ENCODE data around the gene TENM4.

Gene TENM4

GRCh38 chr11:79294845-79295731 lies 145.7 kb downstream of the TENM4 start:
- DNase-seq (ENCODE audit: low read depth), result no peak

DNA sequence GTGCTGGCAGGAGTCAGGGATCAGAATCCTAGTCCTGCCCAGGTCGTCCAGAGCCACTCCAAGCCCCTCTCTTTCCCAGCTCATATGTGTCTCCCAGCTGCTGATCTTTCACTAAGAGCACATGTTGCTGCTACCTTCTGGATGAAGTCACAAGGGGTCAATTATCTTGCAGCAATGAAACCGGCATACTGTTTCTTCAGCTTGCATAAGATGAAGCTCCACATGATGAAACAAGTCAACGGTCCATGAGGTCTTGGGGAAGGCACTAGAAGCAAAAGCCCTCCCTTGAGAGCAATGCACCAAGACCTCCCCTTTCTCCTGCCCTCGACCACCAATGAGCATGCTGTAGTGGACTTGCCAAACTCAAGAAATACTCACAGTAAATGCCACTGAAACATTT lies 148.9 kb downstream of the TENM4 start:
- no peak for DNase-seq (ENCODE audit: low read depth)

- DNase-seq (ENCODE audit: low read depth), result no peak
Measured at GRCh38 chr11:79290761-79291160, 150.1 kb downstream of the TENM4 start.

- DNase-seq (ENCODE audit: low read depth), result no peak
Measured at GRCh38 chr11:79287952-79288351, 152.9 kb downstream of the TENM4 start.

GRCh38 chr11:79285756-79286155 lies 155.1 kb downstream of the TENM4 start:
- DNase-seq (ENCODE audit: low read depth), result no peak

DNA sequence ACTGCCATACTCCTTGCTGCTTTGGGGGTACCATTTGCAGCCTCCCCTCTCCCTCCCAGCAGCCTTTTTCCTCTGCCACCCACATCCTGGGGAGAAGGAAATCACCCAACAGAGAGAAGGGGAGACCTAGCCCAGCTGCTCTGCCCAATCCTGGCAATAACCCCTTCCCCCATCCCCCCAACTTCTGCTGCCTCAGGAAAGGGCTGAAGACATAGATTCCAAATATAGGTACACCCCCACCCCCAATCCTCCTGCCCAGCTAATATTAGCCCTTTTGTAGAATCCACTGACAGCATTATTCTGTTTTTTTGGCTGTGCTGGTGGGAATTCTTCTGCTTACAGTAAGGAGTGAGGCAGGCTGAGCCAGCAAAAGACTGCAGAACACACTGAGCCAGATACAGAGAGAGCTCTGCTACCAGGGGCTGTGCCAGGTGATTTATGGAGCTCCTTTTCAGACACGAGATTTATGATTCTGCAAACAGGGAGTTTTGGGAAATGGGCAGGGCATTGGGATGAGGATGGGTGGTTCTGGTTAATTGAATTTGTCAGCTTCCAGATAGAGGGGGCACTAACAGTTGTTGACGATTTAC lies 164.0 kb downstream of the TENM4 start:
- DNase-seq (ENCODE audit: low read depth), result no peak

- DNase-seq (ENCODE audit: low read depth), result no peak
Measured at GRCh38 chr11:79274636-79275331, 166.0 kb downstream of the TENM4 start.

GRCh38 chr11:79273781-79274180 lies 167.0 kb downstream of the TENM4 start:
- no peak for DNase-seq (ENCODE audit: low read depth)

DNA sequence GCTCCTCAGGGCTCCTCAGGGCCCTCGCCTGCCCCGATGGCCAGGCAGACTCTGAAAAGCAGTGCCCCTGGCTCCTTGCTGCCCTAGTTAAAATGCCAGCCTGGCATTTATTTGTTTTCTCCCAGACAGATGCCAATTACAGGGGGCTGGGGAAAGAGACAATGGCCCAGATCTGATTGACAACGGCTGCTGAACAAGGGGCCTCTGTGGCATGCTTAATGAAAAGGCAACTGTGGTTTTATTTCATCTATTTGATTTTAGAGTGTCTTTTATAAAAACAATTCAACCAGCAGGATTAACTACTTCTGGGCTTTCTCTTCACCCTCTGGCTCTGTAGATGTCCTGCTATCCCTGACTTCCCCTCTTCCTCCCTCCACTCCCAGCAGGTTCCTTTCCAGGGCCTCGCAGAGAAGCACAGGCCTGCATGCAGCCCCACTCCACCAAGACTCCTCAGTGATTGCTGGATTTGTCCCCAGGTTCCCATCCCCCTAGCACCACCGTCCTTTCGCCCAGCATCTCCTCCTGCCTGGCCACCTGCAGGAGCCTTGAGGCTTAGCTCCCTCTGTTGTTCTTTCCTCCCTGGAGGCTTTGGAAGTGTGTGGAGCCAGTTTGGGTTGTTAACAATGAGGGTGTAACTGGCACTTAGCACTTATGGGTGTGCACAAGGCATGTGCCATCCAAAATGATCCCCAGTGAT lies 171.1 kb downstream of the TENM4 start:
- DNase-seq (ENCODE audit: low read depth), result no peak

DNA sequence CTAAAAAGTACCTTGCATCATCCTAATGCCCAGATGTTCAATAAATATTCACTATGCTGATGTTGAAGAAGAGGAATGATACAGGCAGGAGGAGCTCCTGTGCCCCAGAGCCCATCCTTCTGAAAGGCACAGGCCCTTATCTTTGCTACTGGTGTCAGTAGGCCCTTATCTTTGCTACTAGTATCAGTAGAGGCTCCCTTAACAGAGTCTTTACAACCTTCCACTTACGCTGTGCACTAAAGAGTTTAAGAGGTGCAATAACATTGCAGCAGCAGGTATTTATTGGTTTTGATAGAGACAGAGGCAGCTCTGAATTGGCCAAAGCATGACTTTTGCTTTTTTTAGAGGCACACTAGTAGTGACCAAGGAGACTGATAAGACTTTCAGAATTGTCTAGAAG lies 174.4 kb downstream of the TENM4 start:
- no peak for DNase-seq (ENCODE audit: low read depth)

- no peak for DNase-seq (ENCODE audit: low read depth)
Measured at GRCh38 chr11:79265756-79266322, 175.0 kb downstream of the TENM4 start.

DNA sequence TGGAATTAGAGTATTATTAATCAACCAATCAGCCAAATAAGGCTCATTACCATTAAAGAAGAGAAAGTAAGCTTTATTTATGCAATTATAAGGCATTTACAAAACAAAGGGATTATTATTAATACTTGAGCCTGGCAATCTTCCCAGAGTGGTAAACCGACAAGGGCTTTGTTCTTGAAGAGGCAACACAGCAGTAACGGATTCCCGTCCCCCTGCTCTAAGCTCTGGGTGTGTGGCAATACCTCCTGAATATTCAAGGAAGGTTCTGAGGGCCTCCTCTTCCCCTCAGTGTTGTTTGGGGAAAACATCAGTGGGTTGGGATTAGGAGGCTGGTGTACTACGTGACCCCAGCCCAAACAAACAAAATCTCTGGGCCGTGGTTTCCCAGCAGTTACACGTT lies 176.5 kb downstream of the TENM4 start:
- no peak for DNase-seq (ENCODE audit: low read depth)

DNA sequence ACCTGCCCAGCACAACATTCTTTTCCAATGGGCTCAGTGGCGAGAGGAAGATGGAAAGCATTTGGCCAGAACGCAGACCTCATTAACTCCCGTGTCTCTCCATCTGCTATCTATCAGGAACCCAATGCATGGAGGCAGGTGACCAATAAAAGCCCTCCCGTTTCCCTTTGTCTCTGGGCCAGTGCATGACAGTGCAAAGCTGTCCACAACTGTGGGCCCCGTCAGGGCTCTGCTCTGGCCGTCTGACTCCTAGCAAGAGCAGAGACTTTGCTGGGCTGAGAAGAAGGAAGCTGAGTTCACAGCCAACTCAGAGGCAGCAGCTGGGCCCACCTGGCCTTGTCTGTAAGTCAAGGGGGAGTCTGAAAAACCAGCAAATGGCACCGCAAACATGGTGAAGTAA lies 177.8 kb downstream of the TENM4 start:
- DNase-seq (ENCODE audit: low read depth), result no peak

GRCh38 chr11:79262221-79262620 lies 178.6 kb downstream of the TENM4 start:
- no peak for DNase-seq (ENCODE audit: low read depth)

DNA sequence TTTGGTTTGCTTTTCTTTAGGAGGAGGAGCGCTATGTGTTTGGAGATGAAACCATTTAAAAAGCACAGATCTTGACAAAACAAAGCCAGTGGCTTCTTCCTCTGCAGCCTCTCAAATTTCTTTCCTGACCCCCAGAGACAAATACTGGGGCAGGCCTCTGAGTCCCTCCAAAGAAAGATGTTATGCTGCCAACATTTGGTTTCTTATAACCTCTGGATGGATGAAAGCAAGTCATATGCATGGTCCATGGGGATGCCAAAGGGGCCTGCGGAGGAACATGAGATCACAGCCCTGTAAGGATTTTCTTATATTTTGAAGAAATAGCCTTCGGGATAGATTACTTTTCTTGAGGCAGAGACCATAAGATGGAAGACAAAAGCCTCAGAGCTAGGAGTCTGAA lies 179.1 kb downstream of the TENM4 start:
- no peak for DNase-seq (ENCODE audit: low read depth)

- no peak for DNase-seq (ENCODE audit: low read depth)
Measured at GRCh38 chr11:79259800-79260199, 181.0 kb downstream of the TENM4 start.

DNA sequence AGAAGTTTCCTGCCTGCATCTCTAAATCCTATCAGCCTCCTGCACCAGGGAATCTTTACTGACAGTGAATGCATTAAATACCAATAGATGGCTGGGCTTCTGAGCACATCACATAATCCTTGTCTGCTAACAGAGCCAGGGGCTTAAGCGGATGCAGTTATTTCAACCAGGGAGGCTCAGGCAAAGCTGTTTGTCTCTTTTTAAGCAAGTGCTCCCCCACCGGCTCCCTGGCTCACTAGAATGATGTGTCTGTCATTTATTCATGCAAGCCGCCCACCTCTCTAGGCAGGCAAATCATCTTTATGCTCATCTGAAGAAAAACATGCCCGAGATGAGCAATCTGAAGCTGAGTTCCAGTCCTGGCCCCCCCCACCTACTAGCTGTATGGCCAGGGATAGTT lies 182.3 kb downstream of the TENM4 start:
- DNase-seq (ENCODE audit: low read depth), result no peak

DNA sequence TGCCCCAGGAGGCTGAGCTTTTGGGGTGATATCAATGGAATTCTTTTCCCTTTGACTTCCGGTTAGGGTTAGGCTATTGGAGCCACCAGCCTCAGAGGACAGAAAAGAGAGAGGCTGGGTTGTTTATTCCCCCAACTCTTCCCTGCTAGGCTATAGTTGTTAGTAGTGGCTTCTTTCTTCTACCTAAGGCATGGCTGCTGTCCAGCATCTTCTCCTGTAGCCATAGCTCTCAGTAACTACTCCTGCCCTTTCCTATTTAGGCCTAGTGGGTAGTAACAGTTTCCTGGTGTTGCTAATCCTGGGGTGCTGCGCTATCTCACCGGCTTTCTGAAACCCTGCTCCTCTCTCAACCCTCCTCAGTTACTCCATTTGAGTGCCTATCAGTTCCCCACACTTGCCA lies 184.9 kb downstream of the TENM4 start:
- DNase-seq (ENCODE audit: low read depth), result no peak

GRCh38 chr11:79253280-79253679 lies 187.6 kb downstream of the TENM4 start:
- DNase-seq (ENCODE audit: low read depth), result no peak

DNA sequence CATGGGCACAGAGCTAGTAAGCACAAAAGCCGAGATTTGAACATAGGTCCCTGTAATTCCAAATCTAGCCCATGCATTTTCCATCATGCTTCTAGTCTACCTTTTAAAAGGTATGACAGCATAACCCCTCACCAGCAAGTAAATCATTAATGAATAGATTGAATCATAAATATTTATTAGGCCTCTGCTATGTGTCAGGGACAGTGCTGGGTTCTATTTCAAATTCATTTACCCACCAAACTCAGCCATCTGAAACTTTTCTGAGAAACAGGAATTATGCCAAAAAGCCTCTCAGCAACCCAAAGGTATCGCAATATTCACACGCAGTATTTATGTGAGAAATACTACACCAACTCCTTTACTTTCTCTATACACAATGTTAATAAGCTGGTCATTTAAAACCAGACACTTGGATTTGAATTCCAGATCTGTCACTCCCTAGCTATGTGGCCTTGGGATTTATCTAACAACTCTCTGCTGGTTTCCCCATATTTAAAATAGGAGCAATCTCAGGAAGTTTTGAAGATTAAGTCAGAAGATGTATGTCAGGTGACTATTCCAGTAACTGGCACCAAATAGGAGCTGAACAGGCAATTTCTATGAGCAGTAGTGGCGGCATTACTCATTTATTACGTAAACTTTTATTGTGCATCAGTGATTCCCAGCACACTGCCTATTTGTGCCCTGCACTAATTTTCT lies 191.4 kb downstream of the TENM4 start:
- no peak for DNase-seq (ENCODE audit: low read depth)

DNA sequence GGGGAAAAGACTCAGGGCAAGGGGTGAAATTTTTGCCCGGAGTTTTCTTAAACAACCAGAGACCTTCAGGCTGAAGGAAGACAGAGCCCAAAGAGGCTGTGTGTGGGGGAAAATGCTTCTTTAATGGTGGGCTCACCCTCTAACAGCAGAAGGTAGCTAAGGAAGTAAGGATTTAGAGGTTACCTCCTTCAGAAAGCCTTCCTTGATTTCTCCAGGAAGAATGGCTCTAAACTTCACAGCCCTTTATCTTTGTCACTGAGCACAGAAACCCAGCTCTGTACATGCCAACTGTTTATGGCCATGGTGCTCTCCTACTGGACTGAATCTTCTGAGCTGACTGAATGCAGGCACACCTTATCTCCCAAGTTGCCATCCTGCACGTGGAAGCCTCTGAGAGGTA lies 196.0 kb downstream of the TENM4 start:
- DNase-seq (ENCODE audit: low read depth), result no peak
